ENCODE measurements around the gene CNTN6.
"Not testable (repeated sequence)": the region's sequence is repeated elsewhere in the genome, so short reads cannot be mapped to it uniquely, and the experiment has no call there.

The CNTN6 gene

DNA sequence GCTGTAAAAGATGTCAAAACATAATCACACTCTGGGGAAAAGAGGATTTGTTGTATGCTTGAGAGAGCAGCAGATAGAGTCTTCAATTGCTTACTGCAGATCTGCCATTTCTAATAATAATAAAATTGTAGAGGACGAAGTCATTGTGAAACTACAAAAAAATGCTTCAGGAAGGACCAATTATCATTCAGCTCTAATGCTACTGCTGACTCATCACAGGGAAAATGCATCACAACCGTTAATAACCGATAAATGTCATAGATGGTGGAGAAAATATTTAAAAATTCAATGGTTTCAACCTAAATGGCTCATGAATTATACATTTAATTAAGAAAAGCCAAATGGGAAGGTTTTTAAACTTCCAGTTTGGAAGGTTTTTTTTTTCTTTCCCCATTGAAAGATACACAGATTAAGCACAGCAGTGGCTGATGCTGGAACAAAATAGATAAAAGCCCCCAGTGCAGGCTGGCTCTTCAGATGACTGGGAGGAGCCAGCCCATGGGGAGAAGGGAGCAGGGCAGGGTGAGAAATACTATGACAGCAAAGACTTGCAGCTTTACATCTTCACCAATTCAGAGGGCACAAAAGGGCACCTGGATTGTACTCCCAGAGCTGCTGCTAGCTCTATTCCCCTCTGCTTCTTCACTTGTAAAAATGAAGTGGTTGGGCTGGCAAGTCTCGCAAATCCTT lies 196.1 kb downstream of the CNTN6 start:
- DNase-seq (ENCODE audit: low read depth), result no peak

DNA sequence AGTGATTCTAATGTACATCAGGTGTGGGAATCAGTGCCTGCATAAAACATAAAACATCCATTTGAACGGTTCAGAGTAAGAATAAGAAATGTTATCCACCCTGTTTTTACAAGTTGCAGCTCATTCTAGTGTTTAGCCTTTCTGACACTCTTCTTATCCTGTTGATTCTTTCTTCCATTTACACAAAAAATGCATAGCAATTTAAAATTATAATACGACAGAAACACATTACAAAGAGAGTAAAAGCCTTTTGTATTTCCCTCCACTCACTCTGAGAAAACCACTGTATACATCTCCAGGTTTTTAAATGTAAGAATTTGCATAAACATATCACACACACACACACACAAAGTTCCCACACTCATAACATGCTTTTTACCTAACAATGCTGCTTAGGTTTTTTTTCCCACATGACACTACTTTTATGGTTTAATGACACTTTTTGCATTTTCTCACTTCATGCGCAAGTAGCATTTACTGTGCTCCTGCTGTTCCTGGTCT lies 199.8 kb downstream of the CNTN6 start:
- no peak for DNase-seq (ENCODE audit: low read depth)

DNA sequence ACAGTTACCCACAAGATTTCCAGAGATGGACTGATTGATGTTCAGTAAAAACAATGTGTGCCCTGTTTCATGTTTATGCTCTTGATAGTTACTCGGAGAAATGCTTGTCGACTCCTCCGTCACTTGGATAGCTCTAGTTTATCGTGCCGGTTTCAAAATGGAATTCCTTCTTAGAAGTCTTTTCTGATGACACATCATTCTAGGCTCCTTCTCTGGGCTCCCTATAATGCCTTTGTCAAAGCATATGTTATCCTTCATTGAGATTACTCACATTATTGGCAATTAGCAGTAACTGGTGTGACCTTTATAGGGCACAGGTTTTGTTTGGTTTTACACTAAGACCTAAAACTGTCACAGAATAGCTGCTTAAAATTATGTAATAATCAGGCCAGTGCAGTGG lies 201.8 kb downstream of the CNTN6 start:
- no peak for DNase-seq (ENCODE audit: low read depth)

DNA sequence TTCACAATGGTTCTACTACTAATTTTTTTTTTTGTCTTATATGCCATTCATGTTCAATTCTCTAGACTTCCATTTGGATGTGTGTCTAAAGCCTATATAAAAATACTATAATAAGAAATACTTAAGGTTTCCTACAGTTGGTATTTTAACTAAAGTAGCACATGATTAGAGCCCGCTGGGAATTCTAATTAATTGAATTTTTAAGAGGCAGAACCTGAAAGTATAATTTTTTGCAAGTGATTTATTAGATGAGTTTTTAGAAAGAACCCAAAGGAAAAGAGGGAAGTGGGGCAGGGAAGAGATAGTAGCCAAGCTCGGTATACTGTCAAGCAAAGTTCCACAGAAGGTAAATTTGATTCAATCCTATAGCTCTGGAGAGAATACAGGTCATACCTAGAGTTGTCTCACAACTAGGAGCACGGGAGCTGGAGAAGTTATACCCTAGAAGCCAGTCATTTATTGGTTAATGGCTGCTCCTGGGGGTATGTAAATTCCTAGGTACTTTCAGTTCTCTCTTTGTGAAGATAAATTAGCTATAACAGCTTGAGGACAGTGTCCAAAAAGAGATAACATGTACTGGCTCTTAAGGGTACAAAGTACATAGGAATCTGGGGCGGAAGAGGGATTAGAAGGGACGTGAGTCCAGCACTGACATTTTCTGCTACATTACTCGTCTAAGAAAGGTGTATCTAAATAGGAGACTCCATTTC lies 225.6 kb downstream of the CNTN6 start:
- DNase-seq (ENCODE audit: low read depth), result no peak

DNA sequence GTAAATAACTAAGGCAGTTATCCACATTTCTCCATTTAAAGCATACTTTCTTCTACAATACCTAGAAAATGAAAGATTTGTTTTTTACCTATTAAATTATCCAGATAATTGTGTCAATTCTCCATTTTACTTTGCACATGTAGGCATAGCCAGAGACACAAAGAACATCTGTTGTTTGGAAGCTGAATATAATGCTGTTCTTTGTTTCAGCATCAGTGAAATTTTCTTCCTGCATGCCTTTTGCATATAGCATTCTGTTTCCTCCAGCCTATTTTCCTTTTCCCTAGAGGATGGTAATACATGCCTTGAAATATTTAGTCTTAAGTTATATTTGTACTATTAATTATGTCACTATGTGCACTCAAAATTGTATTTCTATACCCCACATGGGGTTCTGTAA lies 233.7 kb downstream of the CNTN6 start:
- DNase-seq (ENCODE audit: low read depth), result no peak

DNA sequence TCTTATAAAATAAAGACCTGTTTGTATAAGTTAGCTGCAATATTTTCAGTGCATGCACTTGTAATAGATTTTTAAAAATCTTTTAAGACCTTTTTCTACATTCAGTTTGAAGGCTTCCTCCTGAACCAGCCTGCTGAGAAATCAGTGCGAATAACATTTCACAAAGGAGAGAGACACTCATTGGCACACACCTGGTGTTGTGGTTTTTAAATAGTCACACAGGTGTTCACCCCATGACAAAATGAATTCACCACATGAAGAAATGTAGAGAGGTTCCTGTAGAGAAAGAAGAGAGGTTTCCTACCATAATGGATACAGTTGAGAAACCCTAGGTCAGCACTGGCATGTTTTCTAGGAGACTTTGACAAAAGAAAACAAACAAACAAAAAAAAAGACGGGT lies 237.3 kb downstream of the CNTN6 start:
- DNase-seq (ENCODE audit: low read depth), result no peak

DNA sequence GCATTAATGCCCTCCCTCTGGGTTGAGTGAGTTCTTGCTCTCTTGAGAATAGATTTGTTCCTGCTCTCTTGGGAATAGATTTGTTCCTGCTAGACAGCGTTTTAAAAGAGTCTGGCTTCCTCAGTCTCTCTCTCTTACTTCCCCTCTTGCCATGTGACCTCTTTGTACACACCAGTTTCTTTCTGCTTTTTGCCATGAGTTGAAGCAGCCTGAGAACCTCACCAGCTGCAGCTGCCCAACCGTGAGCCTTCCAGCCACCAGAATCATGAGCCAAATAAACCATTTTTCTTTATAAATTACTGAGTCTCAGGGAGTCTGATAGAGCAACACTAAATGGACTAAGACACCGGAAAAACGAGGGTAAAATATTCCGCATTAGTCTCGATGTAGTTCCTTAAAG lies 253.6 kb downstream of the CNTN6 start:
- DNase-seq (ENCODE audit: low read depth), result no peak

DNA sequence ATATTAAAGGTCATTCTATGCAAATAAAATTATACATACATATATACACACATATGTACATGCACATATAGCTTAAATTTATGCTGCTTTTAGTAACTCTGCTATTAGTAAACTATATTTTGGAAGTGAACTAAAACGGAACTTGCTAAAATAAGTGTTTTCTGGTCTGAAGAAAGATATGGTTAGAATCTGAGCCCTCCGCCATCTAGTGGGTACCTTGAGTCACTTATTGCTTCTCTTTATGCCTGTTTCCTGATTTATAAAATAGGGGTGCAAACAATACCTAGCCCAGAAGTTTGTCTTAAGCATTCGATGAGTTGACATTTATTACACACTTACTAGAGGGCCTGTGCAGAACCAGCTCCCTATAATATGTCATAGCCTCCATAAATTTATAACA lies 255.7 kb downstream of the CNTN6 start:
- DNase-seq (ENCODE audit: low read depth), result no peak

DNA sequence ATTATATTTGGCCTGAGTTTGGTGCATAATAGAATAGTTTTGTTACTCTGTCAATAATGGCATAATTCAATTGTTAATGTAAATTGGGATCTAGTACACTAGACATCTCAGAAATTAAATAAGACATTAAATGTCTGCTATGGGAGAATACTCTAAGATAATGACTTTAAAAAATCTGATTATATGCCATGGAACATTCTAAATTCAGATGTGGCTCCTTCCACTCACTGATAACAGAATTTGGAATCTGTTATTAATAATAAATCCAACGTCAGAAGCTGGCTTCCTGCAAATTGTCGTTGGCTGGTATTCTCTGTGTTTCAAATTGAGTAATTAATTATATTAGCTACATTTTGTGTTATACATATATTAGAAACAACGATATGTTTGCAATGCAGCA lies 258.1 kb downstream of the CNTN6 start:
- DNase-seq (ENCODE audit: low read depth), result no peak

DNA sequence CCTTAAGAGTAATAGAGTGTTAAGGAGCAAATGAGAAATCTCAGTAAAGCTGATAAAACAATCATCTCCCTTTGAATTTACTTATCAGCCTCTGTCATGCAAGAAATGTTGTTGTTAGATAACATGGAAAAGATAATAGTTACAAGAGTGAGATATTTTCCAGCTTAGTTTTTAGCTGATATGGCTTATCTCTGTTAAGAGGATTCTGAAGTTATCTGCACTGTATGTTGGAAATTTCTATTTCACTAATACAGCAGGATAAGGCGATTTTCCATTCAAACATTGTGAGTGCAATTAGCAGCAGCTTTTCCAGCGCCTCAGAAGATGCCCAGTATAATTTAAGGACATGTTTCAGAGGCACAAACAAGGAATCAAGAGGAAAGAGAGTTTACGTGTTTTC lies 262.9 kb downstream of the CNTN6 start:
- DNase-seq (ENCODE audit: low read depth), result no peak

DNA sequence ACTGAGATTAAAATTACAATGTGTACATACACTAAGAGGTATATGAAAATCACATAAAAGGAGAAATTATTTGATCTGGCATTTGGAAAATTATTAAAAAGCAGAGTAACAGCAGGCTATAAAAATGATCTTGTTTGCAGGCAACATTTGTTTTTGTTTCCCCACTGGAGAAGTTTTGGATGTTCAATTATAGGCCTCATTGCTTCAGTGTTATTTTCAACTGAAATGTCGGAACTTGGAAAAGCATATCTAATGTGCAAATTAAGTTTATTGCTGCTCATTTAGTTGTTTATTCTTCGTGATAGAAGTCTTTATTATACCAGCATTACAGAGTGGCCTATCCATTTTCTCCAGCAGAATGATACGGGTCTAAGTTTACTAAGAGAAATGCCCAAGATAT lies 263.3 kb downstream of the CNTN6 start:
- DNase-seq (ENCODE audit: low read depth), result no peak

DNA sequence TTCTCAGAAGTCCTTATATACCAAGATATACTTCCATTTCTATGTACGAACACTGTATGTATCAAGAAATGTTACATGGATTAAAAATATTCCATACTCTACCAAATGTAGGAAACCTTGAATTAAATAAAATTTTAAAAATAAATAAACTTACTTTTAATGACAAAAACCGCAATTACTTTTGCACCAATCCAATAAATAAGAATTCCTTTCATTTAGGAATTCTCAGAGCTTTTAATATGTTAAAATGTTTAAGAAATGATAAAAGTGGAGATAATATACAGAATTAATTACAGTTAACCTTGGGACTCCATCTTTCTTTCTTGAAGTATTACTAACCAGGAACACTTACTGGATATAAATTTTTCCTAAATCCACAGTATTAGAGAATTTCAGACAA lies 272.7 kb downstream of the CNTN6 start:
- DNase-seq (ENCODE audit: low read depth), result no peak

DNA sequence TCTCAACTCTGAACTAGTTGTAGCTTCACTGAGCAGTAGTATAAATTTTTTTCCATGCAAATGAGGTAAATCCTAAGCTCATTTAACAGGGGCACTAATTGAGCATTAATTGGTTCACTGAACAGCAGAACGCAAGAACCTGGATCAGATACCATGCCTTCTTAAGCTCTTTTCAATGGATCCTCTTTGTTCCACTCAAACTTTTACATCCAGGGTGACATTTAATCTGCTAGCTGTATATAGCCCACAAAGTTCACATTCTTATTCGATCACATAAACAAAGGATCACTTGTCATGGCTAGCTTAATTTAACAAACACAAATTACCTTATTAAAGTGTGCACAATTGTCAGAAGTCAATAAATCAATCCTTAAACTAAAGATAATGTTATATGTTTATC lies 281.6 kb downstream of the CNTN6 start:
- no peak for DNase-seq (ENCODE audit: low read depth)

DNA sequence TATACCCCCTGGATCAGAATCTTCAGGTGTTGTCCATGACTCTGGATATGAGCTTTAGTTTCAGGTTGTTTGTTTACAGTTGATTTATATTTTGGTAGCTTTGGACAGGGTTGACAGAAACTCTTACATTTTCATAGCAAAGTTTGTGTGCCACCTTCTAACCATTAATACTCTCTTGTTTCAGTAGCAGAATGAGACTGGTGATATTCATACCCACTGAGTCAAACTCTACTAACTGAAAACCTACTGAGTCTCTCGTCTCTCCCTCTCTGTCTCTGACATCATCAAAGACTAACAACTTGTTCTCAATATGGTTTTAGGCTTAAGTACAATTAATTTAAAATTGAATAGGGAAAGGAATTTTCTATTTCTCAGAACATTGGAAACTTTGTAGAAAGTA lies 282.3 kb downstream of the CNTN6 start:
- no peak for DNase-seq (ENCODE audit: low read depth)

DNA sequence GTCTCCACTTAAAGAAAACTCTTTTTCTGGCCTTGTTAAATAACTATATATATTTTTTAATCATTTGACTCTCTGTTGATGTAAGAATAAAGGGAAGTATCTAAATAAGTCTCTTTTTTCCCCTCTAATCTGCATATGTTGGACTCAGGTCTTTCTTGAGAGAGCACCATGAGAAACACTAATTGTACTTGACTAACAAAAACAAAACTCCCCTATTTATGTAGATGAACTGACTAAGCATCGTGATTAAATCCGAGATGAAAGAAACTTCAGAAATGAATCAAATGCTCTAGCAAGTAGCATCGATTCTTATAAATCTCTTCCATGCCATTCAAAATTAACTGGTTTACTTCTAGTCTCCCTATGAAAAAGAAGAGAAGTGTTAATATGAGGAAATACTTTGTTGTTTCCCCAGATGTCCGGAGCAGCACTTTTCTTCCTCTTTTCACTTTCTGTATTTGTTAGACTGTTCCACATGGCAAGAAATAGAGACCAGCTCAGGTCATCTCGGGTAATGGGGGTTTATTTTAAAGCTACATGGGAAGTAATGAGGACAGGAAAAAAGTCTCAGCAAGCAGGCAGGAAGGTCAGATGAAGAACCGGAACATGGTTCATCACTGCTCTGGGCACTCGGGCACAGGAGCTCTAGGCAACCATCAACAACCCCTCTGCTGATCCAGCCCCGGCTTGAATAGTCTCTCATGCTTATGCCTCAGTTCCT lies 288.3 kb downstream of the CNTN6 start:
- DNase-seq (ENCODE audit: low read depth), result no peak

DNA sequence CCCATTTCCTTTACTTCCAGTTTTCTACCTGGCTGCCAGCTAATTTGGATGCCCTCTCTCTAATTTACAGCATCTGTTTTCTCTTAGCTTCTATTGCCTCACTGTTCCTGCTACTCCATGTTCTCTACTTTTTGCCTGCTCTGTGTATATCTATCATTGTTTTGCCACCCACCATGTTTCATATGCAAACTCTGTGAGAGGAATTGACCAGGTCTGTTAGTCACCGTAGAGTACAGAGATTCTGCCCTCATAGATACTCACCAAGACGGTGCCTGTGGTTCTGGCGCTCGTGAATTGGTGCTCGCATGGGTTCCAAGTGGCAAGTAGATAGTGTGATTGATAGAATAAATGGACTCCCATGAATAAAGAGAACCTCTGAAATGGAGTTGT lies 288.8 kb downstream of the CNTN6 start:
- DNase-seq (ENCODE audit: low read depth), result no peak

DNA sequence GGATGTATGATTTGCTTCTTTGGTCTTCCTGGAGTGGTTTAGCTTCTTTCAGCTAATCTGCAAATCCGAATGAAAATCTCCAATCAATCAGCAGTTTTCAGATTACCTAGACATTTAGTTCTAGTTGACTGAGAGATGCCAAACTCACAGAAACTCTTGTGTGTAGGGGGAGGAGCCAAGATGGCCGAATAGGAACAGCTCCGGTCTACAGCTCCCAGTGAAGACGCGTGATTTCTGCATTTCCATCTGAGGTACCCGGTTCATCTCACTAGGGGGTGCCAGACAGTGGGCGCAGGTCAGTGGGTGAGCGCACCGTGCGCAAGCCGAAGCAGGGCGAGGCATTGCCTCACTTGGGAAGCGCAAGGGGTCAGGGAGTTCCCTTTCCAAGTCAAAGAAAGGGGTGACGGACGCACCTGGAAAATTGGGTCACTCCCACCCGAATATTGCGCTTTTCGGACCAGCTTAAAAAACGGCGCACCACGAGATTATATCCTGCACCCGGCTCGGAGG lies 294.6 kb downstream of the CNTN6 start:
- DNase-seq (ENCODE audit: low read depth), result not testable (repeated sequence)

DNA sequence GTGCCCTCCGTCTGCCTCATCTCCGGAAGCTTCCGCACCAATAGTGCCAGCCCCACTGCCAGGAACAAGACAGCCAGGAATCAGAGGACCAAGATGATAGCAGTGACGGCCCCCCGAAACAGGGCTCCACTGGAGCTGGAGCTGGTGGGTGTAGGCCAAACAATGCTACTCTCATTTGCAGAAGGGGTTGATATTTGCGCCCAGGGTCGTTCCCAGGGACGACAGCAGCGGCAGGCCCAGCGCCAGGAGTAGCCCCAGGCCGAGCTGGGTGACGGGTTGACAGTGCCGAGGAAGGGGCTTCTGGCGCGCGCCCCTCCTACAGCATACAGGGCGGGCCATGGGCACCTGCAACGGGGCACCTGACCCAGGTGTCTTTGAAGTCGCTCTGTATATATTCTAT lies 301.4 kb downstream of the CNTN6 start:
- no peak for DNase-seq (ENCODE audit: low read depth)

DNA sequence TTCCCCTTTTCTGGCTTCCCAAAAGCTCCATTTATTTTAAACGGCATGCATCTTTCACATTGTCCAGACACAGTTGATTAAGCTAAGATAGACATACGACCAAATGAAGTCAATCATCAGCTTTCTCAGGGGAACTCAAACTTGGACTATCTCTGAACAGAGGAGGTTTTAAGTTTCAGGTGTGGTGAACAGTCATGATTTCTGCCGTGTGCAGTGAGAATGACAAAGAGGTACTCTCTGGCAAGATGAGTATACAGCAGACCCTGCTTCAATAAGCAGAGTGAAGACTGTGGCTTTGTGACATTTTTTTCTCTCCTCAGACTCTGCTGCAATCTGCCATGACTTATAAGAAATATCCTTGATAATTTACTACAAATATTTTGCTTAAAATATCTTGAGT lies 307.7 kb downstream of the CNTN6 start:
- no peak for DNase-seq (ENCODE audit: low read depth)

DNA sequence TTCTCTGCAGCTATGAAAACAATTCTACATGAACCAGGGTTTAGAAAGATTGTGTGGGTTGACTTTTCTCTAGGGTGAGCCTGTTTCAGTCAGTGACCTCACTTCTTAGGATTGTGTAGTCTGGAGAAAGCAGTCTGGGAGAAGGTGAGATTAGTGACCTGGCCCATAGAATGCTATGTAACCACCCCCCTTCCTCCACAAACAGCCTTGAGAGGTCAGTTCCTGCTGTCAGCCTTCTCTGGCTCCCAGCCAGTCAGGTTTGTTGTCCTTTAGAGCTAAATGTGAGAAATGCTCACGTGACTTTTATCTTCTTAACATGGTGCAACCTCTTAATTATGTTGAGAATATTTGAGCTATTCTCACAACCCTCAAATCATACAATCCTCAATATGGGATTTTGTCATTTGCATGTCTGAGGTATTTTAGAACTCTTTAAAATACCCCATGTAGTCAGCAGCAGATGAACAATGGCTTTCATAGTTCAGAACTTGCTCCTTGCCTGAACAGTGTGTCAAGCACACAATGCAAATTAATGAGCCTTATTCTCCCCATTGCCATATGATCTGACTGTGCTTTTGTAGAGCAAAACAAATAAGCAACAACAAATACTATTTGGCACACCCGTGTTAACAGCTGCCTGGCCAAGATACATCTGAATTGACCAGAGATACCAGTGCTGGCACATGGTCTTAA lies 311.6 kb downstream of the CNTN6 start:
- no peak for DNase-seq (ENCODE audit: low read depth)

DNA sequence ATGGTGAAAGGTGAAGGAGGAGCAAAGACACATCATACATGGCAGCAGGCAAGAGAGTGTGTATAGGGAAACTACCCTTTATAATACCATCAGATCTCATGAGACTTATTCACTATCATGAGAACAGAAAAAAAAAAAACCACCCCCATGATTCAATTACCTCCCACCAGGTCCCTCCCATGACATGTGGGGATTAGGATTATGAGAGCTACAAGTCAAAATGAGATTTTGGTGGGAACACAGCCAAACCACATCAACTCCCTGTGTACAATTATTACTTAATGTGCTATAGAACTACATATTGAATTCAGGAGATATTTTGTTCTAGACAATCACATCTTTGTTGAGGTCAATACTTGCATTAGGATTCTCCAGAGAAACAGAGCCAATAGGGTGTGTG lies 313.4 kb downstream of the CNTN6 start:
- DNase-seq (ENCODE audit: low read depth), result no peak

DNA sequence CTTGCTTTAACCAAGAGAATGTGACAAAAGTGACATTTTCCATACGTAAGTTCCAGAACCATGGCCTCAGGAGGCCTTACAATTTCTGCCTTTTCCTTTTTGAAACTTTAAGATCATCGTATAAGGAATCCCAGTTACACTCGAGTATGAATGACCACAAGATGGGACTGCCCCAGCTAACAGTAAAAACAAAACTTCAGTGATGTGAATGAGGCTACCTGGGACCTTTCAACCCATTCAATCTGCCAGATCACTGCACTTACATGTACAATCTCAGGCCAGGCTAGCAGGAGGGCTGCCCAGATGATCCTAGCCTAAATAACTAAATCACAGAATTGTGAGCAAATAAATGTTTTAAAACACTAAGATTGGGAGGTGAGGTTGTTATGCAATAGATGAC lies 328.8 kb downstream of the CNTN6 start:
- DNase-seq (ENCODE audit: low read depth), result no peak
